Activated gamma-delta T cell (primary cell): ENCODE data around the gene ATM.
"Not testable (repeated sequence)": the region's sequence is repeated elsewhere in the genome, so short reads cannot be mapped to it uniquely, and the experiment has no call there.

Experiments used
- DNase-seq: peaks from one replicate; lab custom pipeline; 2025; lab: John Stamatoyannopoulos, UW

ATM gene

GRCh38 chr11:108373505-108373904, 150.6 kb downstream of the ATM start:
- DNase-seq: not testable (repeated sequence)

GRCh38 chr11:108388576-108388975, 165.7 kb downstream of the ATM start:
- no peak for DNase-seq

DNA sequence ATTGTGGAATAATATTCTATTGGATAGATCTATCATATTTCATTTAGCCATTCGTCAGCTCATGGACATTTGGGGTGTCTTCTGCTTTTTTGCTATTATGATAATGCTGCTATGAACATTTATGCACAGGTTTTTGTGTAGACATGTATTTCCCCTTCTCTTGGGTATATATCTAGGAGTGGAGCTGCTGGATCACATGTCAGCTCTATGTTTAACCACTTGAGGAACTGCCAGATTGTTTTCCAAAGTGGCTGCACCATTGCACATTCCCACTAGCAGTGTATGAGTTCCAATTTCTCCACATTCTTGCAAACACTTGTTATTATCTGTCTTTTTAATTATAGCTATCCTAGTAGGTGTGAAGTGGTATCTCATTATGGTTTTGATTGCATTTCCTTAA, 169.5 kb downstream of the ATM start:
- DNase-seq: no peak

DNA sequence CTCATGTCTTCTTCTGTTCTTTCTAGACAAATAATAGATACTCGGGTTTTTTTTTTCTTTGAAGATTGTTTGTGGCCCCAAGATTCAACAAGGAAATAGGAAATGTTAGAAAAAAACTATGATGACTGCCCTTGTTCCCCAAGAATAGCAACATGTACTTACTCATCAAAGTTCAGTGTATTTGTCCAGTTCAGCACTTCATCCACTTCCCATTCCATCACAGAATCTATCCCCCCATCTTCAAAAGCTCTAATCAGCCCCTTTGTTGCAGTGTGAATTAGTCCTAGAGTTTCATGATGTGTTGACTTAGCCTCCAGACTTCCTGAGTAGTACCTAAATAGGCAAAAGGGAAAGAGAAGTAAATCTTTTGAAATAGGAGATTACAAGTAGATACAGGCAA, 170.2 kb downstream of the ATM start:
- DNase-seq: no peak

GRCh38 chr11:108394744-108395284, 171.9 kb downstream of the ATM start:
- no peak for DNase-seq

- DNase-seq: not testable (repeated sequence)
Measured at GRCh38 chr11:108396672-108397071, 173.8 kb downstream of the ATM start.

DNA sequence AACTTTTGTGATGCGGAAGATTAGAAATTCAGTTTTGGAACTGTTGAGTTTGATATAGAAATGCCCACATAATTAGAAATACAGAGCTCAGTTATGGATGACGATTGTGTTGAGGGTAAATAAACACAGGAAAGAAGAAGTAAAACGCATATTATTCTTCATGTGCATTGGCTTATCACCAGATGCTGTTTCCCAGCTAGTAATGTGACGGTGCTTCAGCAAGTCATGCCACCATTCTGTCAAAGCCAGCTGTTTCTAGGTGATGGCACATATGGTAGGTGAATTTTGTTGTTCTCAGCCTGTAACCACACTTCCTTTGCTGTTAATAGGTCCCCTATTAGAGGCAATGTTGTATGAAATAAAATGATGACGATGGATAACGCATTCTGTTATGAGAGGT, 175.6 kb downstream of the ATM start:
- no peak for DNase-seq

- DNase-seq: no peak
Measured at GRCh38 chr11:108402241-108402640, 179.4 kb downstream of the ATM start.

DNA sequence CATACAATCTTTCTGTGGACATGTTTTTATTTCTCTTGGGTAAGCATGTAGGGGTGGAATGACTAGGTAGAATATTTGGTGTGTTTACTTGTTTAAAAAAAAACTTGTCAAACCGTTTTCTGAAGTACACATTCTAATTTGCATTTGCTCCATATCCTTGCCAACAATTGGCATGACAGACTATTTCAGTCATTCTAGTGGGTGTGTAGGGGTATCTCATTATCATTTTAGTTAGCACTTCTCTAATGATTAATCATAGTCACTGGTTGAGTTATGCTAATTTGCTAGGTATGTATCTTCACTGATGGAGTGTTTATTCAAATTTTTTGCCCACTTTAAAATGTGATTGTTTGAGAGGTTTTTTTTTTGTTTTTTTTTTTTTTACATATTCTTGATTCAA, 180.2 kb downstream of the ATM start:
- DNase-seq: no peak

- DNase-seq: no peak
Measured at GRCh38 chr11:108405706-108406105, 182.8 kb downstream of the ATM start.

DNA sequence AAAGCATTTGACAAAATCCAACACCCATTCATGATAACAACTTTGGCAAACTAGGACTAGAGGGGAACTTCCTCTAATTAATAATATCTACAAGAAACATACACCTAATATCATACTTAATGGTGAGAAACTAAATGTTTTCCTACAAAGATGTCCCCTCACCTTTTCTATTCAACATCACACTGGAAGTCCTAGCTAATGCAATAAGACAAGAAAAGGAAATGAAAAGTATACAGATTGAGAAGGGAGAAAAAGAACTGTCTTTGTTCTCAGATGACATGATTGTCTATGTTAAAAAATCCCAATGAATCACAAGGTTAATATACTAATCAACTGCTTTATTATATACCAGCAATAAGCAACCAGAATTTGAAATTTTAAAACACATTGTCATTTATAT, 192.1 kb downstream of the ATM start:
- DNase-seq: no peak

DNA sequence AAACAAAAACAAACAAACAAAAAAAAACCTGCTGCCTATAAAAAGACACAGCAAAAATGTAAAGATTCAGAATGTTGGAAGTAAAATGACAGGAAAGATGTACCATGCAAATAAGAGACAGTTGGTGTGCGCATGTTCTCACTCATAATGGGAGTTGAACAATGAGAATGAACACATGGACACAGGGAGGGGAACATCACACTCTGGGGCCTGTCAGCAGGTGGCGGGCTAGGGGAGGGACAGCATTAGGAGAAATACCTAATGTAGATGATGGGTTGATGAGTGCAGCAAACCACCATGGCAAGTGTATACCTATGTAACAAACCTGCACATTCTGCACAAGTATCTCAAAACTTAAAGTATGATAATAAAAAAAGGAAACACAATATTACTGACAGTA, 194.7 kb downstream of the ATM start:
- DNase-seq: not testable (repeated sequence)
